ENCODE measurements around the gene SMG6.

DNA sequence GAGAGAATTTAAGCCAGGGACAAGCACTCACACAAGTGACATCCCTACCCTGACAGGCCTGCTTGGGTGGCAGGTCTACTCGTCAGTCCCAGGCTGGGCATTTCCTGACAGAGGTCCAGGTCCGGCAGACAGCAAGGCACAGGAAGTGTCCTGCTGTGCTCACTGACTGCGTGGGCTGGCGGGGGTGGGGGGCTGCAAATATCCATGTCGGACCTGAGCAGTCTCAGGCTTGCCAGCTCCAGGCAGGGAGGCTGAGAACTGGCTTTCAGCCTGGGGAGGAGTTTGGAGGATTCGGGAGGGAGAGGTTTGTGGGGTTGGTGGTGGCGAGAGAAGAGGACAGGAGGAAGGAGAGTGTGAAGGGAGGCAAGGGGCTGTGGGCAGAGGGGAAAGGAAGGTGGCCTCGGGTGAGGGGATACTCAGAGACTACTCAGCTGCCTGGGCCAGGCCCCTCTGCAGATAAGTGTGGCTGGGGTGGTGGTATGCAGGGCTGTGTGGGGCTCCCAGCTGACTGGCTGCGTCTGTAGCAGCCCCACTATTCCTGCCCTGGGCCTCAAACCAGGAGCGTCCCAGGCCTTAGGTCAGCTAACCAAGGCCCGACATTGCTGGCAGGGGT, 240.9 kb downstream of the SMG6 start:
- TF ChIP-seq GATA2 (IDR thresholded peaks at IDR 0.05; ENCODE audit: low read depth, low read length) (no peak), GATA3 (IDR thresholded peaks at IDR 0.05; ENCODE audit: low read depth, low read length) (no peak)

Measured in SH-SY5Y (cell line).